GM23338 (cell line): ENCODE data around the gene GHDC. TPM values are rescaled to one million over a fixed set of nuclear protein-coding genes. Genes with fewer than 3 reads are reported as not detected.

ENCODE experiments used
- ATAC-seq: fragments of 200-7000 bp; cut with Tn5 transposase; 3 replicates; pipeline ENCODE4 v1.9.1; 2020
- DNase-seq: peaks from one replicate; pipeline ENCODE4 v3.0.0-alpha.2; 2015; ENCODE audit warnings: low spot score
- H2AFZ ChIP-seq: fragments of 200-600 bp; sonication (generic); 2 replicates; pipeline ENCODE4 v1.8.0; 2016; ENCODE audit warnings: antibody characterized with exemption, mild to moderate bottlenecking, moderate library complexity
- H3F3A ChIP-seq: fragments of 200-600 bp; sonication (generic); replicated peaks from 2 replicates; pipeline ENCODE4 v1.8.0; 2017; ENCODE audit warnings: antibody characterized with exemption, mixed run types, low read depth
- H3K27ac ChIP-seq: fragments of 200-600 bp; sonication (generic); 2 replicates; pipeline ENCODE4 v1.6.1; 2016; ENCODE audit warnings: low read depth
- H3K27me3 ChIP-seq: fragments of 200-600 bp; sonication (generic); 2 replicates; pipeline ENCODE4 v1.8.0; 2016; ENCODE audit warnings: mild to moderate bottlenecking, mixed run types, moderate library complexity; ENCODE audit not compliant: insufficient read depth
- H3K36me3 ChIP-seq: fragments of 200-600 bp; sonication (generic); 2 replicates; pipeline ENCODE4 v1.8.0; 2016; ENCODE audit warnings: mild to moderate bottlenecking; ENCODE audit not compliant: insufficient read depth
- H3K4me1 ChIP-seq: fragments of 200-600 bp; sonication (generic); 2 replicates; pipeline ENCODE4 v1.8.0; 2016; ENCODE audit warnings: mild to moderate bottlenecking, moderate library complexity; ENCODE audit not compliant: insufficient read depth
- H3K4me2 ChIP-seq: fragments of 200-600 bp; sonication (generic); 2 replicates; pipeline ENCODE4 v1.7.1; 2017; ENCODE audit warnings: mixed run types
- H3K4me3 ChIP-seq: fragments of 200-600 bp; sonication (generic); 2 replicates; pipeline ENCODE4 v1.6.1; 2016; ENCODE audit warnings: mixed run types
- H3K79me2 ChIP-seq: fragments of 200-600 bp; sonication (generic); replicated peaks from 2 replicates; pipeline ENCODE4 v1.8.0; 2017; ENCODE audit warnings: mild to moderate bottlenecking; ENCODE audit not compliant: insufficient read depth
- H3K9me2 ChIP-seq: fragments of 200-600 bp; sonication (generic); 2 replicates; pipeline ENCODE4 v1.8.0; 2017; ENCODE audit not compliant: insufficient read depth
- H4K20me1 ChIP-seq: fragments of 200-600 bp; sonication (generic); replicated peaks from 2 replicates; pipeline ENCODE4 v1.8.0; 2017; ENCODE audit warnings: mild to moderate bottlenecking; ENCODE audit not compliant: insufficient read depth
- H3K27ac Mint-ChIP-seq: 2 replicates; pipeline ENCODE4 v1.8.0; 2020; ENCODE audit warnings: inconsistent platforms, mild to moderate bottlenecking, moderate library complexity, mixed read lengths
- H3K27me3 Mint-ChIP-seq: 3 replicates; pipeline ENCODE4 v1.8.0; 2022; ENCODE audit warnings: low read depth, mild to moderate bottlenecking, moderate library complexity, mixed read lengths, inconsistent platforms; ENCODE audit not compliant: insufficient read depth, poor library complexity
- H3K36me3 Mint-ChIP-seq: 3 replicates; pipeline ENCODE4 v1.8.0; 2021; ENCODE audit warnings: low read depth, mild to moderate bottlenecking, inconsistent platforms, moderate library complexity, mixed read lengths
- H3K4me1 Mint-ChIP-seq: 3 replicates; pipeline ENCODE4 v1.8.0; 2020; ENCODE audit warnings: mild to moderate bottlenecking, inconsistent platforms, mixed read lengths
- H3K4me3 Mint-ChIP-seq: 3 replicates; pipeline ENCODE4 v1.8.0; 2021; ENCODE audit warnings: moderate library complexity, mild to moderate bottlenecking, inconsistent platforms, mixed read lengths
- H3K9me3 Mint-ChIP-seq: 3 replicates; pipeline ENCODE4 v1.8.0; 2020; ENCODE audit warnings: moderate library complexity, mild to moderate bottlenecking, inconsistent platforms, mixed read lengths
- CREB1 ChIP-seq: fragments of 250-450 bp; sonication (Bioruptor Pico); IDR thresholded peaks from 2 replicates; pipeline ENCODE4 v1.5.0; 2020; ENCODE audit warnings: low read depth, mild to moderate bottlenecking, moderate library complexity
- EZH2 ChIP-seq: fragments of 200-600 bp; sonication (generic); IDR thresholded peaks from one replicate; pipeline ENCODE4 v1.8.0; 2017; ENCODE audit warnings: antibody characterized with exemption, mild to moderate bottlenecking, low read depth; ENCODE audit not compliant: unreplicated experiment
- EZH2phosphoT487 ChIP-seq: fragments of 200-600 bp; sonication (generic); IDR thresholded peaks from one replicate; pipeline ENCODE4 v1.8.1; 2018; ENCODE audit warnings: antibody characterized with exemption; ENCODE audit not compliant: unreplicated experiment
- JUNB ChIP-seq: IDR thresholded peaks from one replicate; pipeline ENCODE4 v1.6.1; 2016; ENCODE audit warnings: antibody characterized with exemption; ENCODE audit not compliant: unreplicated experiment
- NANOG ChIP-seq: IDR thresholded peaks from 2 replicates; pipeline ENCODE4 v1.6.1; 2016; ENCODE audit warnings: antibody characterized with exemption, borderline replicate concordance
- POLR2AphosphoS5 ChIP-seq: IDR thresholded peaks from 2 replicates; pipeline ENCODE4 v1.6.1; 2016; ENCODE audit warnings: antibody characterized with exemption, low read depth
- STAT1 ChIP-seq: IDR thresholded peaks from one replicate; pipeline ENCODE4 v1.6.1; 2016; ENCODE audit warnings: antibody characterized with exemption; ENCODE audit not compliant: unreplicated experiment
- ZNF114 ChIP-seq: fragments of 250-450 bp; sonication (Bioruptor Pico); IDR thresholded peaks from 2 replicates; pipeline ENCODE4 v1.5.0; 2020; ENCODE audit warnings: mild to moderate bottlenecking, moderate library complexity
- ZNF331 ChIP-seq: fragments of 250-450 bp; sonication (Bioruptor Pico); IDR thresholded peaks from 2 replicates; pipeline ENCODE4 v1.5.0; 2020; ENCODE audit warnings: low read depth, mild to moderate bottlenecking, moderate library complexity
- polyA plus RNA-seq: library from polyadenylated mRNA; unstranded; fragments of >200 nt; fragmentation: Nextera tagmentation; extraction: Ambion mirVana; gene quantifications from 2 replicates; pipeline ENCODE4 v1.2.1, GENCODE V29; 2016
- total RNA-seq: library from RNA; depleted of rRNA; stranded (reverse); fragments of >200 nt; shearing (Covaris generic); gene quantifications from 2 replicates; pipeline ENCODE4 v1.2.3, GENCODE V29; 2014
- TF ChIP-seq, protein P1 (sequence below): IDR thresholded peaks from 2 replicates; pipeline ENCODE4 v1.6.1; 2016; ENCODE audit warnings: antibody characterized with exemption
- TF ChIP-seq, protein P2 (sequence below): IDR thresholded peaks from one replicate; pipeline ENCODE4 v1.6.1; 2018; ENCODE audit warnings: antibody characterized with exemption; ENCODE audit not compliant: unreplicated experiment
- TF ChIP-seq, protein P3 (sequence below), 2 experiments: fragments of 200-600 bp in 1 of 2; sonication (generic) in 1 of 2; conservative IDR thresholded peaks; 2 replicates each; pipeline versions ENCODE4 v1.5.1 to v1.6.1; 2016 to 2017; ENCODE audit warnings: antibody characterized with exemption in 2 of 2, low read depth in 2 of 2, mild to moderate bottlenecking in 2 of 2, moderate library complexity in 1 of 2
- TF ChIP-seq, protein P4 (sequence below): fragments of 250-450 bp; sonication (Bioruptor Pico); IDR thresholded peaks from 2 replicates; pipeline ENCODE4 v1.5.0; 2020; ENCODE audit warnings: mild to moderate bottlenecking, moderate library complexity

The GHDC gene
- total and polyA plus RNA-seq, 2 experiments from 2014 or later: 4.0 to 13.8 TPM

DNA sequence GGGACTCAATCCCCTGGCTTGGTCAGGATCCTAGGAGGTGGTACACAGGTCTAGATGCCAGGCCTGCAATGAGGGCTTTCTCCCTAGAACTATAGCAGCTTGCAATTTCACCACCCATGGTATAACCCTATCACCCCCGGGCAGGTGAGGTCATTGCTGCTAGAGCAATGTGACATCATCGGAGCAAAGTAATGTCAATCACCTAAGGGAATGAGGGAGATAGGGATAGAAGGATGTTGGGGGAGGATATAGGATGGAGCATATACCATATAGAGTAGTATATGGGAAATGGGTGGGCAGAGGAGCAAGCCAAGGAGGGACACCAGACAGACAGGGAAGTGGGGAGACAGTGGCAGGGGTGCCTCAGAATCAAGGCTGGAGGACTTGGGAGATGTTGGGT, 16.6 kb downstream of the GHDC start:
- Mint-ChIP-seq H3K4me3 (no peak overlapping the region), H3K27me3 (peaks cover 28% of the 10 kb centered on the region), H3K36me3 (no peaks in the 10 kb centered on the region), H3K4me1 (peaks cover 9% of the 10 kb centered on the region), H3K9me3 (no peaks in the 10 kb centered on the region; the same call in 2 of the 3 replicates), H3K27ac (no peak overlapping the region)
- Histone ChIP-seq H3K27me3 (peaks cover 18% of the 10 kb centered on the region), H3K79me2 (no peaks in the 10 kb centered on the region), H4K20me1 (peaks cover 4% of the 10 kb centered on the region; the same call in 1 of the 2 replicates), H3K4me2 (no peak overlapping the region), H3K9me2 (no peaks in the 10 kb centered on the region), H3K4me3 (no peak overlapping the region), H3K36me3 (no peaks in the 10 kb centered on the region), H3K4me1 (0 out of 2 replicates have a peak, but pooled peaks cover 3% of the 10 kb centered on the region), H2AFZ (no peak overlapping the region), H3F3A (peaks cover 5% of the 10 kb centered on the region; the same call in 1 of the 2 replicates), H3K27ac (no peak overlapping the region)
- no peak for ATAC-seq
- no peak for DNase-seq
- TF ChIP-seq, protein P1, sequence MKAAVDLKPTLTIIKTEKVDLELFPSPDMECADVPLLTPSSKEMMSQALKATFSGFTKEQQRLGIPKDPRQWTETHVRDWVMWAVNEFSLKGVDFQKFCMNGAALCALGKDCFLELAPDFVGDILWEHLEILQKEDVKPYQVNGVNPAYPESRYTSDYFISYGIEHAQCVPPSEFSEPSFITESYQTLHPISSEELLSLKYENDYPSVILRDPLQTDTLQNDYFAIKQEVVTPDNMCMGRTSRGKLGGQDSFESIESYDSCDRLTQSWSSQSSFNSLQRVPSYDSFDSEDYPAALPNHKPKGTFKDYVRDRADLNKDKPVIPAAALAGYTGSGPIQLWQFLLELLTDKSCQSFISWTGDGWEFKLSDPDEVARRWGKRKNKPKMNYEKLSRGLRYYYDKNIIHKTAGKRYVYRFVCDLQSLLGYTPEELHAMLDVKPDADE: no peak
- TF ChIP-seq, protein P2, sequence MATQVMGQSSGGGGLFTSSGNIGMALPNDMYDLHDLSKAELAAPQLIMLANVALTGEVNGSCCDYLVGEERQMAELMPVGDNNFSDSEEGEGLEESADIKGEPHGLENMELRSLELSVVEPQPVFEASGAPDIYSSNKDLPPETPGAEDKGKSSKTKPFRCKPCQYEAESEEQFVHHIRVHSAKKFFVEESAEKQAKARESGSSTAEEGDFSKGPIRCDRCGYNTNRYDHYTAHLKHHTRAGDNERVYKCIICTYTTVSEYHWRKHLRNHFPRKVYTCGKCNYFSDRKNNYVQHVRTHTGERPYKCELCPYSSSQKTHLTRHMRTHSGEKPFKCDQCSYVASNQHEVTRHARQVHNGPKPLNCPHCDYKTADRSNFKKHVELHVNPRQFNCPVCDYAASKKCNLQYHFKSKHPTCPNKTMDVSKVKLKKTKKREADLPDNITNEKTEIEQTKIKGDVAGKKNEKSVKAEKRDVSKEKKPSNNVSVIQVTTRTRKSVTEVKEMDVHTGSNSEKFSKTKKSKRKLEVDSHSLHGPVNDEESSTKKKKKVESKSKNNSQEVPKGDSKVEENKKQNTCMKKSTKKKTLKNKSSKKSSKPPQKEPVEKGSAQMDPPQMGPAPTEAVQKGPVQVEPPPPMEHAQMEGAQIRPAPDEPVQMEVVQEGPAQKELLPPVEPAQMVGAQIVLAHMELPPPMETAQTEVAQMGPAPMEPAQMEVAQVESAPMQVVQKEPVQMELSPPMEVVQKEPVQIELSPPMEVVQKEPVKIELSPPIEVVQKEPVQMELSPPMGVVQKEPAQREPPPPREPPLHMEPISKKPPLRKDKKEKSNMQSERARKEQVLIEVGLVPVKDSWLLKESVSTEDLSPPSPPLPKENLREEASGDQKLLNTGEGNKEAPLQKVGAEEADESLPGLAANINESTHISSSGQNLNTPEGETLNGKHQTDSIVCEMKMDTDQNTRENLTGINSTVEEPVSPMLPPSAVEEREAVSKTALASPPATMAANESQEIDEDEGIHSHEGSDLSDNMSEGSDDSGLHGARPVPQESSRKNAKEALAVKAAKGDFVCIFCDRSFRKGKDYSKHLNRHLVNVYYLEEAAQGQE: no peak
- TF ChIP-seq, protein P3, sequence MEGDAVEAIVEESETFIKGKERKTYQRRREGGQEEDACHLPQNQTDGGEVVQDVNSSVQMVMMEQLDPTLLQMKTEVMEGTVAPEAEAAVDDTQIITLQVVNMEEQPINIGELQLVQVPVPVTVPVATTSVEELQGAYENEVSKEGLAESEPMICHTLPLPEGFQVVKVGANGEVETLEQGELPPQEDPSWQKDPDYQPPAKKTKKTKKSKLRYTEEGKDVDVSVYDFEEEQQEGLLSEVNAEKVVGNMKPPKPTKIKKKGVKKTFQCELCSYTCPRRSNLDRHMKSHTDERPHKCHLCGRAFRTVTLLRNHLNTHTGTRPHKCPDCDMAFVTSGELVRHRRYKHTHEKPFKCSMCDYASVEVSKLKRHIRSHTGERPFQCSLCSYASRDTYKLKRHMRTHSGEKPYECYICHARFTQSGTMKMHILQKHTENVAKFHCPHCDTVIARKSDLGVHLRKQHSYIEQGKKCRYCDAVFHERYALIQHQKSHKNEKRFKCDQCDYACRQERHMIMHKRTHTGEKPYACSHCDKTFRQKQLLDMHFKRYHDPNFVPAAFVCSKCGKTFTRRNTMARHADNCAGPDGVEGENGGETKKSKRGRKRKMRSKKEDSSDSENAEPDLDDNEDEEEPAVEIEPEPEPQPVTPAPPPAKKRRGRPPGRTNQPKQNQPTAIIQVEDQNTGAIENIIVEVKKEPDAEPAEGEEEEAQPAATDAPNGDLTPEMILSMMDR (conservative IDR thresholded peaks at IDR 0.05; ENCODE audit: low read depth in 2 of 2): no peak
- TF ChIP-seq EZH2 (no peak), ZNF114 (CRISPR knock-in tag) (no peak), POLR2AphosphoS5 (no peak), NANOG (no peak), ZNF331 (no peak), EZH2phosphoT487 (no peak), CREB1 (CRISPR knock-in tag) (no peak), STAT1 (no peak), JUNB (no peak)
- TF ChIP-seq, protein P4, sequence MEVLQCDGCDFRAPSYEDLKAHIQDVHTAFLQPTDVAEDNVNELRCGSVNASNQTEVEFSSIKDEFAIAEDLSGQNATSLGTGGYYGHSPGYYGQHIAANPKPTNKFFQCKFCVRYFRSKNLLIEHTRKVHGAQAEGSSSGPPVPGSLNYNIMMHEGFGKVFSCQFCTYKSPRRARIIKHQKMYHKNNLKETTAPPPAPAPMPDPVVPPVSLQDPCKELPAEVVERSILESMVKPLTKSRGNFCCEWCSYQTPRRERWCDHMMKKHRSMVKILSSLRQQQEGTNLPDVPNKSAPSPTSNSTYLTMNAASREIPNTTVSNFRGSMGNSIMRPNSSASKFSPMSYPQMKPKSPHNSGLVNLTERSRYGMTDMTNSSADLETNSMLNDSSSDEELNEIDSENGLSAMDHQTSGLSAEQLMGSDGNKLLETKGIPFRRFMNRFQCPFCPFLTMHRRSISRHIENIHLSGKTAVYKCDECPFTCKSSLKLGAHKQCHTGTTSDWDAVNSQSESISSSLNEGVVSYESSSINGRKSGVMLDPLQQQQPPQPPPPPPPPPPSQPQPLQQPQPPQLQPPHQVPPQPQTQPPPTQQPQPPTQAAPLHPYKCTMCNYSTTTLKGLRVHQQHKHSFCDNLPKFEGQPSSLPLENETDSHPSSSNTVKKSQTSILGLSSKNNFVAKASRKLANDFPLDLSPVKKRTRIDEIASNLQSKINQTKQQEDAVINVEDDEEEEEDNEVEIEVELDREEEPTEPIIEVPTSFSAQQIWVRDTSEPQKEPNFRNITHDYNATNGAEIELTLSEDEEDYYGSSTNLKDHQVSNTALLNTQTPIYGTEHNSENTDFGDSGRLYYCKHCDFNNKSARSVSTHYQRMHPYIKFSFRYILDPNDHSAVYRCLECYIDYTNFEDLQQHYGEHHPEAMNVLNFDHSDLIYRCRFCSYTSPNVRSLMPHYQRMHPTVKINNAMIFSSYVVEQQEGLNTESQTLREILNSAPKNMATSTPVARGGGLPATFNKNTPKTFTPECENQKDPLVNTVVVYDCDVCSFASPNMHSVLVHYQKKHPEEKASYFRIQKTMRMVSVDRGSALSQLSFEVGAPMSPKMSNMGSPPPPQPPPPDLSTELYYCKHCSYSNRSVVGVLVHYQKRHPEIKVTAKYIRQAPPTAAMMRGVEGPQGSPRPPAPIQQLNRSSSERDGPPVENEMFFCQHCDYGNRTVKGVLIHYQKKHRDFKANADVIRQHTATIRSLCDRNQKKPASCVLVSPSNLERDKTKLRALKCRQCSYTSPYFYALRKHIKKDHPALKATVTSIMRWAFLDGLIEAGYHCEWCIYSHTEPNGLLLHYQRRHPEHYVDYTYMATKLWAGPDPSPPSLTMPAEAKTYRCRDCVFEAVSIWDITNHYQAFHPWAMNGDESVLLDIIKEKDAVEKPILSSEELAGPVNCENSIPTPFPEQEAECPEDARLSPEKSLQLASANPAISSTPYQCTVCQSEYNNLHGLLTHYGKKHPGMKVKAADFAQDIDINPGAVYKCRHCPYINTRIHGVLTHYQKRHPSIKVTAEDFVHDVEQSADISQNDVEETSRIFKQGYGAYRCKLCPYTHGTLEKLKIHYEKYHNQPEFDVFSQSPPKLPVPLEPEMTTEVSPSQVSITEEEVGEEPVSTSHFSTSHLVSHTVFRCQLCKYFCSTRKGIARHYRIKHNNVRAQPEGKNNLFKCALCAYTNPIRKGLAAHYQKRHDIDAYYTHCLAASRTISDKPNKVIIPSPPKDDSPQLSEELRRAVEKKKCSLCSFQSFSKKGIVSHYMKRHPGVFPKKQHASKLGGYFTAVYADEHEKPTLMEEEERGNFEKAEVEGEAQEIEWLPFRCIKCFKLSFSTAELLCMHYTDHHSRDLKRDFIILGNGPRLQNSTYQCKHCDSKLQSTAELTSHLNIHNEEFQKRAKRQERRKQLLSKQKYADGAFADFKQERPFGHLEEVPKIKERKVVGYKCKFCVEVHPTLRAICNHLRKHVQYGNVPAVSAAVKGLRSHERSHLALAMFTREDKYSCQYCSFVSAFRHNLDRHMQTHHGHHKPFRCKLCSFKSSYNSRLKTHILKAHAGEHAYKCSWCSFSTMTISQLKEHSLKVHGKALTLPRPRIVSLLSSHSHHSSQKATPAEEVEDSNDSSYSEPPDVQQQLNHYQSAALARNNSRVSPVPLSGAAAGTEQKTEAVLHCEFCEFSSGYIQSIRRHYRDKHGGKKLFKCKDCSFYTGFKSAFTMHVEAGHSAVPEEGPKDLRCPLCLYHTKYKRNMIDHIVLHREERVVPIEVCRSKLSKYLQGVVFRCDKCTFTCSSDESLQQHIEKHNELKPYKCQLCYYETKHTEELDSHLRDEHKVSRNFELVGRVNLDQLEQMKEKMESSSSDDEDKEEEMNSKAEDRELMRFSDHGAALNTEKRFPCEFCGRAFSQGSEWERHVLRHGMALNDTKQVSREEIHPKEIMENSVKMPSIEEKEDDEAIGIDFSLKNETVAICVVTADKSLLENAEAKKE (CRISPR knock-in tag): no peak
